Endothelial cell of umbilical vein (primary cell): Measurements from ENCODE around the gene CFAP20DC. TPM values are rescaled to one million over a fixed set of nuclear protein-coding genes. Genes with fewer than 3 reads are reported as not detected.

Experiments
- BruUV-seq: library from RNA; stranded (reverse); fragments of 400-500 nt; replicated peaks from 2 replicates; lab custom pipeline; 2021; lab: Mats Ljungman, UMichigan
- CTCF ChIA-PET: fragments of 300-600, 350-600 bp; sonication (Branson Sonifier 250); formaldehyde crosslinking; loops from one replicate; lab custom pipeline; 2021; ENCODE audit warnings: antibody characterized with exemption, inconsistent platforms; lab: Charles Lee
- POLR2A ChIA-PET: fragments of 300-600, 350-600 bp; sonication (Branson Sonifier 250); formaldehyde crosslinking; loops from one replicate; lab custom pipeline; 2021; ENCODE audit warnings: antibody characterized with exemption, inconsistent platforms; lab: Charles Lee
- DNase-seq: peaks from one replicate; pipeline ENCODE4 v3.0.0-alpha.2; 2011; ENCODE audit warnings: low read depth, low spot score
- FAIRE-seq: peaks from 2 replicates; lab custom pipeline; 2011; peaks lifted over from hg19 to GRCh38; lab: Jason Lieb, UNC
- H2AFZ ChIP-seq: 2 replicates; pipeline ENCODE4 v1.6.0; 2012; ENCODE audit warnings: low read depth, low read length, control low read depth, inconsistent platforms
- H3K27ac ChIP-seq: 2 replicates; pipeline ENCODE4 v1.5.1; 2011; ENCODE audit warnings: low read depth, mild to moderate bottlenecking, control low read depth, low read length, moderate library complexity; ENCODE audit not compliant: insufficient read depth
- H3K27me3 ChIP-seq, 2 experiments: 2 replicates each; pipeline versions ENCODE4 v1.6.0 to v1.6.1; 2011; ENCODE audit warnings: low read length in 2 of 2, mixed read lengths in 1 of 2; ENCODE audit not compliant: control insufficient read depth in 2 of 2, insufficient read depth in 2 of 2
- H3K36me3 ChIP-seq, 2 experiments: 2 replicates in 1 of 2; 3 replicates in 1 of 2; pipeline ENCODE4 v1.5.1; 2011; ENCODE audit warnings: low read length in 2 of 2, mild to moderate bottlenecking in 1 of 2, moderate library complexity in 1 of 2; ENCODE audit not compliant: control insufficient read depth in 2 of 2, insufficient read depth in 2 of 2; ENCODE audit errors: extremely low read depth in 1 of 2
- H3K4me1 ChIP-seq: 3 replicates; pipeline ENCODE4 v1.5.1; 2011; ENCODE audit warnings: mild to moderate bottlenecking, low read length; ENCODE audit not compliant: control insufficient read depth, insufficient read depth; ENCODE audit errors: extremely low read depth
- H3K4me2 ChIP-seq: 2 replicates; pipeline ENCODE4 v1.6.1; 2011; ENCODE audit warnings: low read length, control low read depth, mixed read lengths; ENCODE audit not compliant: insufficient read depth
- H3K4me3 ChIP-seq, 3 experiments: fragments of 200-600 bp in 1 of 3; sonication (generic), shearing (Covaris generic) in 1 of 3; replicated peaks in 1 of 3; 2 replicates each; pipeline ENCODE4 v1.5.1; 2011 to 2016; ENCODE audit warnings: control low read depth in 3 of 3, low read length in 3 of 3, mild to moderate bottlenecking in 2 of 3, inconsistent platforms in 1 of 3, low read depth in 1 of 3, moderate library complexity in 1 of 3; ENCODE audit not compliant: insufficient read depth in 1 of 3
- H3K79me2 ChIP-seq: 2 replicates; pipeline ENCODE4 v1.6.0; 2012; ENCODE audit warnings: low read length, inconsistent platforms; ENCODE audit not compliant: control insufficient read depth, insufficient read depth
- H3K9ac ChIP-seq: replicated peaks from 2 replicates; pipeline ENCODE3; 2011; ENCODE audit warnings: low read length, control low read depth; ENCODE audit not compliant: insufficient read depth; ENCODE audit errors: extremely low read depth
- H3K9me1 ChIP-seq: replicated peaks from 3 replicates; pipeline ENCODE4 v1.6.0; 2011; ENCODE audit warnings: mild to moderate bottlenecking, low read length; ENCODE audit not compliant: control insufficient read depth, insufficient read depth; ENCODE audit errors: extremely low read depth
- H3K9me3 ChIP-seq: replicated peaks from 2 replicates; pipeline ENCODE4 v1.5.1; 2012; ENCODE audit warnings: low read length, inconsistent platforms; ENCODE audit not compliant: control insufficient read depth, insufficient read depth
- H4K20me1 ChIP-seq: replicated peaks from 2 replicates; pipeline ENCODE3; 2011; ENCODE audit warnings: mild to moderate bottlenecking, low read length; ENCODE audit not compliant: control insufficient read depth, insufficient read depth; ENCODE audit errors: extremely low read depth
- EZH2 ChIP-seq: IDR thresholded peaks from 2 replicates; pipeline ENCODE4 v1.6.1; 2012; ENCODE audit warnings: borderline replicate concordance, low read depth, mild to moderate bottlenecking, moderate library complexity, low read length, inconsistent platforms; ENCODE audit not compliant: severe bottlenecking
- JUN ChIP-seq: IDR thresholded peaks from 2 replicates; pipeline ENCODE4 v1.6.1; 2011; ENCODE audit warnings: borderline replicate concordance, low read depth; ENCODE audit not compliant: insufficient read length, insufficient read depth
- POLR2A ChIP-seq: IDR thresholded peaks from 2 replicates; pipeline ENCODE4 v1.6.1; 2012; ENCODE audit warnings: low read depth, mild to moderate bottlenecking, control low read depth, low read length
- POLR2AphosphoS5 ChIP-seq: IDR thresholded peaks from 2 replicates; pipeline ENCODE4 v1.6.1; 2012; ENCODE audit warnings: low read depth, mild to moderate bottlenecking, control low read depth, low read length, moderate library complexity; ENCODE audit not compliant: insufficient read depth
- dilution Hi-C: fragments of 300-500 bp; cut with MboI; formaldehyde crosslinking; loops from one replicate; pipeline ENCODE4 v1.15.0; 2019; ENCODE audit warnings: low sequenced_read_pairs; ENCODE audit not compliant: extremely low pct_ligation_motif_present
- intact Hi-C: fragments of 100-400 bp; cut with micrococcal nuclease; formaldehyde crosslinking; loops from one replicate; pipeline ENCODE4 v1.10.0; 2022
- polyA plus RNA-seq, 4 experiments: library from polyadenylated mRNA; depleted of rRNA in 3 of 4; stranded (reverse) in 3 of 4; unstranded in 1 of 4; fragments of >200 nt; gene quantifications; 2 replicates each; pipeline versions ENCODE4 v1.2.1 to v1.2.3, GENCODE V29; 2011 to 2012; ENCODE audit warnings: missing spikeins in 1 of 4
- total RNA-seq: library from RNA; stranded (reverse); gene quantifications from 2 replicates; pipeline ENCODE4 v1.2.3, GENCODE V29; 2021
- TF ChIP-seq, protein P1 (sequence below), 2 donors: IDR thresholded peaks; 1 replicate in 1 of 2; 2 replicates in 1 of 2; pipeline ENCODE4 v1.5.1; 2011; ENCODE audit warnings: low read length in 2 of 2, mild to moderate bottlenecking in 2 of 2, moderate library complexity in 2 of 2, control low read depth in 1 of 2, inconsistent platforms in 1 of 2, low read depth in 1 of 2; ENCODE audit not compliant: insufficient read depth in 1 of 2; ENCODE audit errors: extremely low read depth in 1 of 2

CFAP20DC gene
- total and polyA plus RNA-seq, 2 donors (not counting 3 experiments of a cell fraction or from before 2014, with no cell fraction given), result 0.92 to 2.1 TPM

- no peaks in the 10 kb centered on the region for H3K9me1 ChIP-seq
- intact Hi-C loops, result no loop called here
- H3K4me3 ChIP-seq, result no peak overlapping the region
- DNase-seq (no peak), FAIRE-seq (no peak)
- no peaks in the 10 kb centered on the region for H3K27me3 ChIP-seq
- H3K79me2 ChIP-seq, result no peaks in the 10 kb centered on the region
- no peaks in the 10 kb centered on the region for H3K4me1 ChIP-seq
- no peak overlapping the region for H3K4me2 ChIP-seq
- H4K20me1 ChIP-seq, result no peaks in the 10 kb centered on the region
- no peak overlapping the region for H3K9ac ChIP-seq
- H3K27ac ChIP-seq, result no peak overlapping the region
- no peak for TF ChIP-seq EZH2
- TF ChIP-seq POLR2A, result no peak
- TF ChIP-seq JUN, result no peak
- TF ChIP-seq, protein P1, sequence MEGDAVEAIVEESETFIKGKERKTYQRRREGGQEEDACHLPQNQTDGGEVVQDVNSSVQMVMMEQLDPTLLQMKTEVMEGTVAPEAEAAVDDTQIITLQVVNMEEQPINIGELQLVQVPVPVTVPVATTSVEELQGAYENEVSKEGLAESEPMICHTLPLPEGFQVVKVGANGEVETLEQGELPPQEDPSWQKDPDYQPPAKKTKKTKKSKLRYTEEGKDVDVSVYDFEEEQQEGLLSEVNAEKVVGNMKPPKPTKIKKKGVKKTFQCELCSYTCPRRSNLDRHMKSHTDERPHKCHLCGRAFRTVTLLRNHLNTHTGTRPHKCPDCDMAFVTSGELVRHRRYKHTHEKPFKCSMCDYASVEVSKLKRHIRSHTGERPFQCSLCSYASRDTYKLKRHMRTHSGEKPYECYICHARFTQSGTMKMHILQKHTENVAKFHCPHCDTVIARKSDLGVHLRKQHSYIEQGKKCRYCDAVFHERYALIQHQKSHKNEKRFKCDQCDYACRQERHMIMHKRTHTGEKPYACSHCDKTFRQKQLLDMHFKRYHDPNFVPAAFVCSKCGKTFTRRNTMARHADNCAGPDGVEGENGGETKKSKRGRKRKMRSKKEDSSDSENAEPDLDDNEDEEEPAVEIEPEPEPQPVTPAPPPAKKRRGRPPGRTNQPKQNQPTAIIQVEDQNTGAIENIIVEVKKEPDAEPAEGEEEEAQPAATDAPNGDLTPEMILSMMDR (IDR thresholded peaks at IDR 0.05; ENCODE audit: extremely low read depth in 1 of 2, insufficient read depth in 1 of 2, low read depth in 1 of 2, low read length in 2 of 2), result no peak
- H3K9me3 ChIP-seq, result no peaks in the 10 kb centered on the region
- no peak overlapping the region for H2AFZ ChIP-seq
- ChIA-PET CTCF (no interaction called here), POLR2A (no interaction called here)
- H3K36me3 ChIP-seq, result no peaks in the 10 kb centered on the region
- no TSS peak for BruUV-seq
- dilution Hi-C loops, result no loop called here
These were observed 43.7 kb upstream of the CFAP20DC start for GRCh38 chr3:59093521-59093920.

DNA sequence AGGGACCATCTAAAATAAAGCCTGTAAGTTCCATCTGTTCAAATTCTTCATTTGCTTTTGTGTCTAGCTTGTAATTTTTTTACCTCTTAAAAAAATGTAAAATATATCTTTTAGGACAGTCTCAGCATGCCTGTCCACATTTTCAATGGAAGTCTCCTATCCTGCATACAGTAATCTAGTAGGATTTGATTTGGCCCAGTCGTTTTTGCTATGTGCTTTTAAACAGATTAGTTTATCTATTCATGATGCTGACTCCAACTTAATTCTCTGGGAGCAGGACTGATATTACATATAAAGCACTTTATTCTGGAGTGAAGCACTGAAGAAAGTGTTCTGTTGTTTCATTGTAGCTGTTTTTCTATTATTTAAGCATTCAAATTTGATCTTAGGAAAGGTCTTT lies 38.9 kb upstream of the CFAP20DC start:
- TF ChIP-seq JUN, result no peak
- TF ChIP-seq, protein P1 (IDR thresholded peaks at IDR 0.05; ENCODE audit: extremely low read depth in 1 of 2, insufficient read depth in 1 of 2, low read depth in 1 of 2, low read length in 2 of 2), result no peak
- TF ChIP-seq POLR2AphosphoS5, result no peak
- H3K9ac ChIP-seq, result no peak overlapping the region
- ChIA-PET POLR2A (no interaction called here), CTCF (interaction anchor here (0.6 kb wide), 1 partner anchor 11 kb away, joined by 3 read pairs; no protein-coding TSS in a partner anchor)
- H3K27me3 ChIP-seq, result no peaks in the 10 kb centered on the region
- H3K4me2 ChIP-seq, result no peak overlapping the region
- BruUV-seq, result no TSS peak
- H3K79me2 ChIP-seq, result no peaks in the 10 kb centered on the region
- no peak overlapping the region for H2AFZ ChIP-seq
- H3K27ac ChIP-seq, result no peak overlapping the region
- FAIRE-seq (no peak), DNase-seq (no peak)
- intact Hi-C loops (no loop called here), dilution Hi-C loops (no loop called here)
- H4K20me1 ChIP-seq, result no peaks in the 10 kb centered on the region
- no peaks in the 10 kb centered on the region for H3K4me1 ChIP-seq
- H3K9me3 ChIP-seq, result no peaks in the 10 kb centered on the region
- no peak overlapping the region for H3K4me3 ChIP-seq
- H3K9me1 ChIP-seq, result no peaks in the 10 kb centered on the region
- no peaks in the 10 kb centered on the region for H3K36me3 ChIP-seq
